Choroid plexus epithelial cell (primary cell): Measurements from ENCODE around the gene TGFB2.

Experiments
- DNase-seq: peaks from one replicate; pipeline ENCODE4 v3.0.0-alpha.2; 2010; ENCODE audit warnings: low read depth
- H3K4me3 ChIP-seq: 2 replicates; pipeline ENCODE4 v1.5.1; 2011; ENCODE audit warnings: low read depth, mild to moderate bottlenecking, control low read depth, low read length, moderate library complexity
- TF ChIP-seq, protein P1 (sequence below): conservative IDR thresholded peaks from 2 replicates; pipeline ENCODE4 v1.5.1; 2011; ENCODE audit warnings: low read depth, mild to moderate bottlenecking, control low read depth, inconsistent platforms, low read length, moderate library complexity

The TGFB2 gene

GRCh38 chr1:218350035-218350525 is 4.9 kb downstream of the TGFB2 start:
- TF ChIP-seq, protein P1, sequence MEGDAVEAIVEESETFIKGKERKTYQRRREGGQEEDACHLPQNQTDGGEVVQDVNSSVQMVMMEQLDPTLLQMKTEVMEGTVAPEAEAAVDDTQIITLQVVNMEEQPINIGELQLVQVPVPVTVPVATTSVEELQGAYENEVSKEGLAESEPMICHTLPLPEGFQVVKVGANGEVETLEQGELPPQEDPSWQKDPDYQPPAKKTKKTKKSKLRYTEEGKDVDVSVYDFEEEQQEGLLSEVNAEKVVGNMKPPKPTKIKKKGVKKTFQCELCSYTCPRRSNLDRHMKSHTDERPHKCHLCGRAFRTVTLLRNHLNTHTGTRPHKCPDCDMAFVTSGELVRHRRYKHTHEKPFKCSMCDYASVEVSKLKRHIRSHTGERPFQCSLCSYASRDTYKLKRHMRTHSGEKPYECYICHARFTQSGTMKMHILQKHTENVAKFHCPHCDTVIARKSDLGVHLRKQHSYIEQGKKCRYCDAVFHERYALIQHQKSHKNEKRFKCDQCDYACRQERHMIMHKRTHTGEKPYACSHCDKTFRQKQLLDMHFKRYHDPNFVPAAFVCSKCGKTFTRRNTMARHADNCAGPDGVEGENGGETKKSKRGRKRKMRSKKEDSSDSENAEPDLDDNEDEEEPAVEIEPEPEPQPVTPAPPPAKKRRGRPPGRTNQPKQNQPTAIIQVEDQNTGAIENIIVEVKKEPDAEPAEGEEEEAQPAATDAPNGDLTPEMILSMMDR, result no peak
- peak overlapping the region; percentile 82 for H3K4me3 ChIP-seq
- DNase-seq, result no peak

DNA sequence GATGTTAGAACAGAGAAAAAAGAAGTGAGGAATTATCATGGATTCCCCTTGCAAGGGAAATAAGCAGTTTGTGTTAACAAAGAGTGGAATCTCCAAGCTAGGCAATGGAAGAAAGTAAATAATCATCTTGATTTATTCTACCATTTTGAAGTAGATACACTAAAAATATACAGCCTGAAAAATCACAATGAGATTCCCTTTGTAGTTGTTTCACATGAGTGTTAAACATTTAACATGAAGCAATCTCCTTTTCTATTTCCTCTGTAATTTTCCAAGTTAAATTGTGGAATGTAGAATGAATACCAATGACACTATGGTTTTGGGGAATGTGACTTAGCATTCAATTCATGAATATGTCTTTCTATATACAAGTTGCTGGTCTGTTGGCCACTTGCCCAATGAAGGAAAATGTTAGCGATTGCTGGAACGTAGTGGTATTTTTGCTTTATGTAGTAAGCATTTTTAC is 5.7 kb downstream of the TGFB2 start:
- DNase-seq, result peak; percentile 90
- TF ChIP-seq, protein P1, result no peak
- peak overlapping the region; percentile 82 for H3K4me3 ChIP-seq

DNA sequence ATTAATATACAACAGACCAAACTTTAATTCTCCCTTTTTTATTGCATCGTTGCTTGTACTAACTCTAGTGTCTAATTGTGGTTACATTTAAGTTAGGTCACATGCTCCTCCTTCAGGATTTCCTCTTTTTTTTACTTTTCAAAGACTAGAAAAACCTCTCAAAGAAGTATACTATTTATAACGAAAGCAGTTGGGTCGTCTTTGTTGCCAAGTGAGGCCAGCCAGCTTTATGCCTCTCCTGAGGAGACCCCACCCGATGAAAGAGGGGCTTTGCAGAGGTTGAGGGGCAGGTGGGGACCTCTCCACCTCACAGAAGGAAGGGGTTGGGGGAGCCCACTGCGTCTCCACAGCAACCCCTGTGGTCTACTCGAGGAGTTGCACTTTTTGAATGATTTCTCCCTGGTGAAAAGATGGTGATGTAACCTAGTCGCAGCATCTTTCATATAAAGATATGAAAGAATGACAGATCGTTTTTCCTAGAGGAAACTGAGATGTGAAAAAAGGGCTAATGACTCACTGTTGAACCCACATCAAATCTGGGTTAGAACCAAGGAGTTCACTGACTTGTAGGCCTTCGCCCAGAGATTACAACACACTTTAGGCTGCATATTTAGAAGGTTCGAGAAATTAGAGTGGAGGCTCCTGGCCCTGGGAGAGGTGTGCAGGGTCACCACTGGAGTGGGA is 6.4 kb downstream of the TGFB2 start:
- DNase-seq, result peak; percentile 83
- peak overlapping the region; percentile 82 for H3K4me3 ChIP-seq

GRCh38 chr1:218352075-218352438 is 6.9 kb downstream of the TGFB2 start:
- no peak for DNase-seq
- peak overlapping the region; percentile 82 for H3K4me3 ChIP-seq
- TF ChIP-seq, protein P1, result no peak

More for the DNA sequence above, 6.4 kb downstream of the TGFB2 start:
- TF ChIP-seq, protein P1, result peak; percentile 71

DNA sequence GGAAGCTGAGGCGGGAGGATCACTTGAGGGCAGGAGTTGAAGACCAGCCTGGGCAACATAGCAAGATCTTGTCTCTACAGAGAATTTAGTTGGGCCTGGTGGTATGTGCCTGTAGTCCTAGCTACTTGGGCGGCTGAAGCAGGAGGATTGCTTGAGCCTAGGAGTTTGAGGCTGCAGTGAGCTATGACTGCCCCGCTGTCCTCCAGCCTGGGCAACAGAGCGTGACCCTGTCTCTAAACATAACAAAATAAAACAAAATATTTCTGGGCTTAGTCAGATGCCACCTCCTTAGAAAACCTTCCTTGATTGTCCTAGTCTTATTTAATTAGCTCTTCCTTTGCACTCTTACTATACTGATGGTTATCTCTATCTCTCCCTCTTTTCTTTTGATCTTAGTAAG is 8.5 kb downstream of the TGFB2 start:
- H3K4me3 ChIP-seq, result no peak overlapping the region
- DNase-seq, result no peak
- TF ChIP-seq, protein P1, result no peak

GRCh38 chr1:218355278-218355677 is 10.1 kb downstream of the TGFB2 start:
- no peak for DNase-seq
- TF ChIP-seq, protein P1, result no peak
- no peak overlapping the region for H3K4me3 ChIP-seq
